Subcutaneous adipose tissue (tissue), 4 donors: Measurements from ENCODE around the gene CDT1. TPM values are rescaled to one million over a fixed set of nuclear protein-coding genes. Genes with fewer than 3 reads are reported as not detected.

Experiments used
- CTCF ChIP-seq: fragments of 450-650 bp; IDR thresholded peaks from one replicate; pipeline ENCODE4 v1.5.1; 2016; ENCODE audit warnings: low read depth, mild to moderate bottlenecking, control low read depth, antibody characterized with exemption, moderate library complexity
- total RNA-seq, 4 donors: library from RNA; depleted of rRNA; stranded (reverse); fragments of >200 nt; gene quantifications; one replicate each; pipeline ENCODE4 v1.1.0, GENCODE V29; 2016

The CDT1 gene
- total RNA-seq, 4 donors from 2014 or later = 1.1 to 2.0 TPM; not detected in 2

- TF ChIP-seq CTCF = no peak
Observed at GRCh38 chr16:88821168-88821850, 17.7 kb downstream of the CDT1 start.

GRCh38 chr16:88822281-88823040 lies 18.9 kb downstream of the CDT1 start:
- TF ChIP-seq CTCF = no peak

GRCh38 chr16:88824256-88825077 lies 20.9 kb downstream of the CDT1 start:
- no peak for TF ChIP-seq CTCF

GRCh38 chr16:88825146-88825545 lies 21.6 kb downstream of the CDT1 start:
- TF ChIP-seq CTCF = no peak

GRCh38 chr16:88826070-88826840 lies 22.7 kb downstream of the CDT1 start:
- no peak for TF ChIP-seq CTCF

GRCh38 chr16:88827727-88828126 lies 24.1 kb downstream of the CDT1 start:
- TF ChIP-seq CTCF = no peak
